ENCODE data around the gene IL36G. TPM values are rescaled to one million over a fixed set of nuclear protein-coding genes. Genes with fewer than 3 reads are reported as not detected.

IL36G gene
- not detected for total RNA-seq

GRCh38 chr2:112977559-112978056 lies at the start of gene IL36G:
IL36G (plus strand) TSS chr2:112978006; CDS start chr2:112978639, 633 bp downstream.

GRCh38 chr2:113005030-113005509 lies 27.3 kb downstream of the IL36G start, which contains the start of gene IL36A:
IL36A (plus strand) TSS chr2:113005459; CDS start chr2:113005872, 413 bp downstream.

Small RNAs within 50 kb of the gene (small RNA-seq; reads per million reads assigned to genes)
- not detected for gene HMGN2P23 (ENCODE audit: low replicate concordance)

Other genes starting within 250 kb of the IL36G start
- gene CKAP2L, start 213.4 kb upstream of the IL36G start, total RNA-seq: 8.2 TPM
- gene IL1A, start 193.5 kb upstream of the IL36G start, total RNA-seq: 0.41 TPM
- 0.88 TPM for gene IL1B, start 141.2 kb upstream of the IL36G start, total RNA-seq
- gene IL37, start 66.8 kb upstream of the IL36G start, total RNA-seq: not detected
- not detected for gene IL36A, start 27.5 kb downstream of the IL36G start, total RNA-seq
- gene IL36B, start 74.9 kb downstream of the IL36G start, total RNA-seq: not detected
- not detected for gene IL36RN, start 81.2 kb downstream of the IL36G start, total RNA-seq
- gene IL1F10, start 90.0 kb downstream of the IL36G start, total RNA-seq: not detected
- gene IL1RN, start 149.6 kb downstream of the IL36G start, total RNA-seq: 6.0 TPM
- 18.4 TPM for gene PSD4, start 196.0 kb downstream of the IL36G start, total RNA-seq